ENCODE data around the gene HOXC10.

Gene HOXC10

DNA sequence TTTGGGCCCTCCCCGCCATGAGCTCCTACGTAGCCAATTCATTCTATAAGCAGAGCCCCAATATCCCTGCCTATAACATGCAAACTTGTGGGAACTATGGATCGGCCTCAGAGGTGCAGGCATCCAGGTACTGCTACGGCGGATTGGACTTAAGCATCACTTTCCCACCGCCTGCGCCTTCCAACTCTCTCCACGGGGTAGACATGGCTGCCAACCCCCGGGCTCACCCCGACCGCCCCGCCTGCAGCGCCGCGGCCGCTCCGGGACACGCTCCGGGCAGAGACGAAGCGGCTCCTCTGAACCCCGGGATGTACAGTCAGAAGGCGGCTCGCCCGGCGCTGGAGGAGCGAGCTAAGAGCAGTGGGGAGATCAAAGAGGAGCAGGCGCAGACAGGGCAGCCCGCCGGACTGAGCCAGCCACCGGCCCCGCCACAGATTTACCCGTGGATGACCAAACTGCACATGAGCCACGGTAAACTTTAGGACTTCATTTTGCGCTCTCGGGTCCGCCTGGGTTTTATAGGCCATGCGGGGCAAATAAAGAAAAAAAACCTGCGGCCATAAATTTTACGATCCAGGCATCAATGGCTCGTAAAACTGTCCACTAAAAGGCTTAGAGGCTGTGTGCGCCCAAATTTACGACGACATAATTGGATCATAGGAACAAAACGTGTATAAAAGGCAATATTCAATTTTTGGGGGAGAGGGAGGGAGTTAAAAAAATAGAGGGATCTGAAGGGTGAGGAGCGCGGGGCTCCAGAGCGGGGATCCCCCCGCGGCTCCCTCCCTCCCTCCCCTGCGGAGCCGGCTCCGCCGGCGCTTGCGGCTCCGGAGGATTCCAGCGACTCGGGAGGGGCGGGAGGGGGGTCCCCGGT is 48.4 kb downstream of the HOXC10 start:
- peak overlapping the region; percentile 34 for H3K4me3 ChIP-seq (replicated peaks; ENCODE audit: low read depth, low read length)

DNA sequence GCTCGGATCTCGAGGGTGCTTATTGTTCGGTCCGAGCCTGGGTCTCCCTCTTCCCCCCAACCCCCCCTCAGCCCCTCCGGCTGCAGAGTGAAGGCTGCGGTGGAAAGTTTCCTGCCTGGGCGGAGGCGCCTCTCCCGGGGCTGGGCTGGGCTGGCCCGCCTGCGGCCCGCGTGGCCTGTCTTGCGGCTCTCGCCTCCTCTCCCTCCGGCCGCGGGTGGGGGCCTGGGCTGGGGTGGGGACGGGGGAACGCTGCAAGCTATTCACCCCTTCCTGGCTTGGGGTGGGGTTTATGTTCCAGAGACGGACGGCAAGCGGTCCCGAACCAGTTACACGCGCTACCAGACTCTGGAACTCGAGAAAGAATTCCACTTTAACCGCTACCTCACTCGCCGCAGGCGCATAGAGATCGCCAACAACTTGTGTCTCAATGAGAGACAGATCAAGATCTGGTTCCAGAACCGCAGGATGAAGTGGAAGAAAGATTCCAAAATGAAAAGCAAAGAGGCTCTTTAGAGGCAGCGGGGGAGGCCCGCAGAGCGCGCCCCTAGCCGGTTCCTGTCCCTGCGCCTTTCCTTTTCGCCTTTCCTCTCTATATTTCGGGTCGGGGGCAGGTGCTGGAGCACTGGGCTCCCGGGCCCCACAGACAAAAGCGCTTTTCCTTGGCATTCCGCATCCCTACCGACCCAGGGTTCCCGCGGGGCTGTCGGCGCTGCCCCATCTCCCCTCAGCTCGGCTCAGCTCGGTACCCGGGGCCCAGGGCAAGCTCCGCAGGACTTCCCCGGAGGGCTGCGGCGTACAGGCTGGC is 49.2 kb downstream of the HOXC10 start:
- H3K4me3 ChIP-seq (replicated peaks; ENCODE audit: low read depth, low read length), result peak overlapping the region; percentile 34
- no peak for DNase-seq (ENCODE audit: extremely low read depth, low read depth)
- TF ChIP-seq CTCF (IDR thresholded peaks at IDR 0.05; ENCODE audit: low read depth, low read length, missing control alignments), result no peak

More for the DNA sequence above, 48.4 kb downstream of the HOXC10 start:
- TF ChIP-seq CTCF (IDR thresholded peaks at IDR 0.05; ENCODE audit: low read depth, low read length, missing control alignments), result no peak
- no peak for DNase-seq (ENCODE audit: extremely low read depth, low read depth)

GRCh38 chr12:54034785-54035310 is 49.9 kb downstream of the HOXC10 start:
- no peak overlapping the region for H3K4me3 ChIP-seq (replicated peaks; ENCODE audit: low read depth, low read length)
- no peak for DNase-seq (ENCODE audit: extremely low read depth, low read depth)
- TF ChIP-seq CTCF (IDR thresholded peaks at IDR 0.05; ENCODE audit: low read depth, low read length, missing control alignments), result no peak

- no peak overlapping the region for H3K4me3 ChIP-seq (replicated peaks; ENCODE audit: low read depth, low read length)
- DNase-seq (ENCODE audit: extremely low read depth, low read depth), result no peak
- no peak for TF ChIP-seq CTCF (IDR thresholded peaks at IDR 0.05; ENCODE audit: low read depth, low read length, missing control alignments)
These were observed 50.8 kb downstream of the HOXC10 start for GRCh38 chr12:54035568-54036264.

- no peak overlapping the region for H3K4me3 ChIP-seq (replicated peaks; ENCODE audit: low read depth, low read length)
- no peak for TF ChIP-seq CTCF (IDR thresholded peaks at IDR 0.05; ENCODE audit: low read depth, low read length, missing control alignments)
- DNase-seq (ENCODE audit: extremely low read depth, low read depth), result no peak
These were observed 51.8 kb downstream of the HOXC10 start for GRCh38 chr12:54036620-54037359.
